ENCODE data around the gene EMSY. TPM values are rescaled to one million over a fixed set of nuclear protein-coding genes. Genes with fewer than 3 reads are reported as not detected.

The EMSY gene
- total and polyA plus RNA-seq, 10 donors, result 3.8 to 81.8 (median 32.1) TPM

GRCh38 chr11:76469141-76469540 lies 24.3 kb downstream of the EMSY start:
- Histone ChIP-seq H3K4me1 (no peaks in the 10 kb centered on the region), H3K27ac (no peak overlapping the region), H3K4me3 (no peak overlapping the region), H3K36me3 (peaks cover 0 to 100% (median 43%) of the 10 kb centered on the region in 6 donors), H3K27me3 (replicated peaks in 1 of 7) (no peaks in the 10 kb centered on the region), H3K9me3 (no peaks in the 10 kb centered on the region)
- DNase-seq, result no peak
- intact Hi-C loops (cut with DNase I; ENCODE audit: low total_unique reads), result no loop called here
- TF ChIP-seq CTCF (IDR thresholded peaks at IDR 0.05 in 8 of 11, conservative IDR thresholded peaks at IDR 0.05 in 3 of 11), result no peak
- TF ChIP-seq POLR2AphosphoS5 (IDR thresholded peaks at IDR 0.05), result no peak
- no peak for TF ChIP-seq POLR2A (IDR thresholded peaks at IDR 0.05)

GRCh38 chr11:76471382-76471781 lies 26.6 kb downstream of the EMSY start:
- Histone ChIP-seq H3K4me3 (no peak overlapping the region), H3K4me1 (no peaks in the 10 kb centered on the region), H3K9me3 (no peaks in the 10 kb centered on the region), H3K36me3 (peaks cover 0 to 100% (median 42%) of the 10 kb centered on the region in 6 donors), H3K27ac (no peak overlapping the region), H3K27me3 (replicated peaks in 1 of 7) (no peaks in the 10 kb centered on the region)
- TF ChIP-seq CTCF (IDR thresholded peaks at IDR 0.05 in 8 of 11, conservative IDR thresholded peaks at IDR 0.05 in 3 of 11) (no peak), POLR2AphosphoS5 (IDR thresholded peaks at IDR 0.05) (no peak), POLR2A (IDR thresholded peaks at IDR 0.05) (no peak)
- intact Hi-C loops (cut with DNase I; ENCODE audit: low total_unique reads), result no loop called here
- DNase-seq, result no peak

- WGBS, 5 donors, result 94 to 100% (median 97%) methylated on average over 3 of the region's 3 CpGs
- TF ChIP-seq POLR2AphosphoS5 (IDR thresholded peaks at IDR 0.05) (no peak), POLR2A (IDR thresholded peaks at IDR 0.05) (no peak), CTCF (IDR thresholded peaks at IDR 0.05 in 8 of 11, conservative IDR thresholded peaks at IDR 0.05 in 3 of 11) (no peak)
- H3K27me3 ChIP-seq (replicated peaks in 1 of 7), result no peaks in the 10 kb centered on the region
- H3K4me1 ChIP-seq, result no peaks in the 10 kb centered on the region
- no peak overlapping the region for H3K27ac ChIP-seq
- intact Hi-C loops (cut with DNase I; ENCODE audit: low total_unique reads), result no loop called here
- no peak for DNase-seq
- H3K9me3 ChIP-seq, result no peaks in the 10 kb centered on the region
- peaks cover 0 to 59% (median 22%) of the 10 kb centered on the region in 6 donors for H3K36me3 ChIP-seq
- no peak overlapping the region for H3K4me3 ChIP-seq
Measured at GRCh38 chr11:76480241-76480640, 35.4 kb downstream of the EMSY start.

- Histone ChIP-seq H3K9me3 (no peaks in the 10 kb centered on the region), H3K4me1 (no peaks in the 10 kb centered on the region), H3K27me3 (replicated peaks in 1 of 7) (no peaks in the 10 kb centered on the region), H3K36me3 (peaks cover 0 to 60% (median 14%) of the 10 kb centered on the region in 6 donors), H3K4me3 (no peak overlapping the region), H3K27ac (no peak overlapping the region)
- WGBS, 5 donors, result 96 to 98% (median 97%) methylated on average over 5 of the region's 5 CpGs
- intact Hi-C loops (cut with DNase I; ENCODE audit: low total_unique reads), result no loop called here
- TF ChIP-seq CTCF (IDR thresholded peaks at IDR 0.05 in 8 of 11, conservative IDR thresholded peaks at IDR 0.05 in 3 of 11), result no peak
- TF ChIP-seq POLR2AphosphoS5 (IDR thresholded peaks at IDR 0.05), result no peak
- TF ChIP-seq POLR2A (IDR thresholded peaks at IDR 0.05), result no peak
- DNase-seq, result no peak
Measured at GRCh38 chr11:76491644-76492043, 46.8 kb downstream of the EMSY start.

Measured in spleen (tissue), 11 donors.